ENCODE results near the gene RMND5B.

The RMND5B gene

DNA sequence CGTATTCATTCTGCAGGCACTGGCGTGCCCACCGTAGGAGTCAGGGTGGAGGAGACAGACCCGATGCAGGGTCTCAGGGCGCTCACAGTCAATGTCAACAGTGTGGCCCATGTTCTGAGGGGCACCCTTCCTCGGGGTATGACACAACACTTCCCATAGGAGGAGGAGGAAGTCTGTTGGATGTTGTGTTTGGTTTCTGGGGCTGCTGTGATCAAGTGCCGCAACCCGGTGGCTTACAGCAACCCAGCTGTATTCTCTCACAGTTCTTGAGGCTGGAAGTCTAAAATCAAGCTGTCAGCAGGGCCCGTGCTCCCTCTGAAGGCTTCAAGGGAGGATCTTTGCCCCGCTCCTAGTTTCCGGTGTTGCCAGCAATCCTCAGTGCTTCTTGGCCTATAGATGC, 67.9 kb downstream of the RMND5B start:
- DNase-seq (ENCODE audit: low spot score) = no peak
- in situ Hi-C loops (cut with MboI; ENCODE audit: low sequenced_read_pairs, unreplicated experiment) = no loop called here
- TF ChIP-seq, protein P1, sequence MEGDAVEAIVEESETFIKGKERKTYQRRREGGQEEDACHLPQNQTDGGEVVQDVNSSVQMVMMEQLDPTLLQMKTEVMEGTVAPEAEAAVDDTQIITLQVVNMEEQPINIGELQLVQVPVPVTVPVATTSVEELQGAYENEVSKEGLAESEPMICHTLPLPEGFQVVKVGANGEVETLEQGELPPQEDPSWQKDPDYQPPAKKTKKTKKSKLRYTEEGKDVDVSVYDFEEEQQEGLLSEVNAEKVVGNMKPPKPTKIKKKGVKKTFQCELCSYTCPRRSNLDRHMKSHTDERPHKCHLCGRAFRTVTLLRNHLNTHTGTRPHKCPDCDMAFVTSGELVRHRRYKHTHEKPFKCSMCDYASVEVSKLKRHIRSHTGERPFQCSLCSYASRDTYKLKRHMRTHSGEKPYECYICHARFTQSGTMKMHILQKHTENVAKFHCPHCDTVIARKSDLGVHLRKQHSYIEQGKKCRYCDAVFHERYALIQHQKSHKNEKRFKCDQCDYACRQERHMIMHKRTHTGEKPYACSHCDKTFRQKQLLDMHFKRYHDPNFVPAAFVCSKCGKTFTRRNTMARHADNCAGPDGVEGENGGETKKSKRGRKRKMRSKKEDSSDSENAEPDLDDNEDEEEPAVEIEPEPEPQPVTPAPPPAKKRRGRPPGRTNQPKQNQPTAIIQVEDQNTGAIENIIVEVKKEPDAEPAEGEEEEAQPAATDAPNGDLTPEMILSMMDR (IDR thresholded peaks at IDR 0.05; ENCODE audit: borderline replicate concordance, control extremely low read depth, extremely low read depth, insufficient read depth, missing control alignments) = no peak

DNA sequence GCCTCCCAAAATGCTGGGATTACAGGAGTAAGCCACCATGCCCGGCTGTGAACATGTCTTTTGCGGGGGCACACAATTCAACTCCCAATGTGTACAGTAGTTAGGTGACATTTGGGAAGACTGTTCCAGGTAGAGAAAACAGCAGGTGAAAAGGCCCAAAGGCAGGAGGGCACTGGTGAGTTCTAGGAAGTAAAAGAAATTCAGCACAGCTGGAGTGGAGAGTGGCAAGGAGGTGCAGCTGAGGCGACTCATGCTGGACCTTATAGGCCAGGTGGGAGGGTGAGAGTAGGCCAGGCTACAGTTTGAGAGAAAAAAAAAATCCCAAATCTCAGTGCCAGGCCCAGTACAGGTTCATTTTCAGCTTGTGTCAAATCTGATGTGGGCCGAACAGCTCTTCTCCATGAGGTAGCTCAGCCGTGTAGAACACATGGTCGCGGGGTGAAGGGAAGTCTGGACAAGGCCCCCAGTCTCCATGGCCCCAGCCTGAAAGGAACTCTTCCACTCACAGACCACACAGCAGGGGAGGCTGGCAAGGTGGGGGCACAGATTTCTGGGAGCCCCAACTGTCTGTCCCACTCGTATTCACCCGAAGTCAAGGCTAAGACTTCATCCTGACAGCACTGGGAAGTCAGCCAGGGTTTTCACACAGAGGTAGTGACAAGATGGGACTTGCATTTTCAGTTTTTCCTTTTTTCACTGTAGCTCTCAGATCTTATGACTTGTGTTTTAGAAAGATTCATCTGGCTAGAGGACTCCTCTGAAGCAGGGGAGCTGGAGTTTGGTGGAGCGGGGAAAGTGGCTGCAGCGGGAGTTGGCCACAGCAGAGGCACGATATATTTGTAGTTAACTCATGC, 69.0 kb downstream of the RMND5B start:
- DNase-seq (ENCODE audit: low spot score) = no peak
- in situ Hi-C loops (cut with MboI; ENCODE audit: low sequenced_read_pairs, unreplicated experiment) = no loop called here
- TF ChIP-seq, protein P1 (IDR thresholded peaks at IDR 0.05; ENCODE audit: borderline replicate concordance, control extremely low read depth, extremely low read depth, insufficient read depth, missing control alignments) = no peak
